SK-N-MC (cell line): Measurements from ENCODE around the gene OVOL2.

Source experiments
- EZH2 ChIP-seq: fragments of 200-600 bp; sonication (generic); IDR thresholded peaks from one replicate; pipeline ENCODE4 v1.6.1; 2017; ENCODE audit warnings: antibody characterized with exemption
- FOXP2 ChIP-seq: optimal IDR thresholded peaks from 2 replicates; pipeline ENCODE3; 2011; ENCODE audit warnings: mild to moderate bottlenecking, moderate library complexity; ENCODE audit not compliant: insufficient read depth; ENCODE audit errors: extremely low read length, control extremely low read depth

DNA sequence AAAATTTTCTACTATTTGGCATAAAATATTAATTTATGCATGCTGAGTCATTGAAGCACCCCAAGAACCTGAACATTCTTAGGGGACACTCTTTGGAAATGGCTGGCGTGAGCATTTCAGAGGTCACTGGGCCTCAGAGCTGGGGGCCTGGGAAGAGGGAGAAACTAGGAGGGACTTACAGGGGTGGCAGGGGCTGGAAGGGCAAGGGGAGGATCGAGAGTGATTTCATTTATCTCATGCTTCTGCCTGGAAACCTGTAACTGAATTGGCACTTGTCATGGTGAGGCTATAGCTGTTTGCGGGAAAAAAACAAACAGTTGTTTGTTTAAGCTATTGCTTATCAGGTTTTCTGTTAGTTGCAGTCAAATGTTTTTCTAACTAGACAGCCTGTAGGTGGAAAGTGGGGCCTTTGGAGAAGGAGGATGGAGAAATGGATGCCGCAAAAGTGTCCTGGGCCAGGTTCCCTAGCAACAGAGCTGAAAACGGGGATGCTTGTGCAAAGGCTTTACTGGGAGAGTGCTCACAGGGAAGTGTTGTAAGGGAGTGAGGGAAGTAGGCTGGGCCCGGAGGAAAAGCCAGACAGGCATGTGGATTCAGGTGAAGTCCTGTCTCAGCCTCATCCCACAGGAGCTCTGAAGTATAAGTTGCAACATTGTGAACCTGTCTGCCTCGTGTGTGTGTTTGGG is 43.6 kb upstream of the OVOL2 start:
- TF ChIP-seq EZH2 (no peak), FOXP2 (no peak)
